ENCODE measurements around the gene TJAP1.

DNA sequence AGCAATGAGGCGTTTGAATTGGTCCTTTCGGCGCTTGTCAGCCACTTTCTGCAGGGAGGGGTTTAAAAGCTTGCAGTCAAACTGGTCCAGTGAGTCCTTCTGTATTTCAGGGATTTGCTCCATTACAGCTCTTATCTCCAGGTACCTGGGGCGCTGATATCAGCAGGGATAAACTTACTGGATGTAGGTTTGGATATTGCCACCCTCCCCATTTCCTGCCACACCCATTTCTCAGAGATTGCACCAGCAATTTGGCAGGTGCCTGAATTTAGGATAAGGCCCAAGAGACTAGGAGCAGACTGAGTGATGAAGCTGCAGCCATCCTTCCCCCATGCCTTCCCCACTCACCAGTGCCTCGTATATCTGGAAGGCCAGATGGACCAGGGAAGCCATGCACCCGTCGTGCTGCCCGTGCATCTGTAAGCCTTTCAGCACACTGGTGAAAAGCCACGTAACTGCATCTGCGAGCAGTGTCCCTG is 47.2 kb downstream of the TJAP1 start:
- TF ChIP-seq, protein P1, sequence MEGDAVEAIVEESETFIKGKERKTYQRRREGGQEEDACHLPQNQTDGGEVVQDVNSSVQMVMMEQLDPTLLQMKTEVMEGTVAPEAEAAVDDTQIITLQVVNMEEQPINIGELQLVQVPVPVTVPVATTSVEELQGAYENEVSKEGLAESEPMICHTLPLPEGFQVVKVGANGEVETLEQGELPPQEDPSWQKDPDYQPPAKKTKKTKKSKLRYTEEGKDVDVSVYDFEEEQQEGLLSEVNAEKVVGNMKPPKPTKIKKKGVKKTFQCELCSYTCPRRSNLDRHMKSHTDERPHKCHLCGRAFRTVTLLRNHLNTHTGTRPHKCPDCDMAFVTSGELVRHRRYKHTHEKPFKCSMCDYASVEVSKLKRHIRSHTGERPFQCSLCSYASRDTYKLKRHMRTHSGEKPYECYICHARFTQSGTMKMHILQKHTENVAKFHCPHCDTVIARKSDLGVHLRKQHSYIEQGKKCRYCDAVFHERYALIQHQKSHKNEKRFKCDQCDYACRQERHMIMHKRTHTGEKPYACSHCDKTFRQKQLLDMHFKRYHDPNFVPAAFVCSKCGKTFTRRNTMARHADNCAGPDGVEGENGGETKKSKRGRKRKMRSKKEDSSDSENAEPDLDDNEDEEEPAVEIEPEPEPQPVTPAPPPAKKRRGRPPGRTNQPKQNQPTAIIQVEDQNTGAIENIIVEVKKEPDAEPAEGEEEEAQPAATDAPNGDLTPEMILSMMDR (conservative IDR thresholded peaks at IDR 0.05): no peak
- TF ChIP-seq EZH2 (IDR thresholded peaks at IDR 0.05; ENCODE audit: low read depth): no peak
